ENCODE results near the gene ATP2A2.
"Not testable (repeated sequence)": the region's sequence is repeated elsewhere in the genome, so short reads cannot be mapped to it uniquely, and the experiment has no call there.

Gene ATP2A2

DNA sequence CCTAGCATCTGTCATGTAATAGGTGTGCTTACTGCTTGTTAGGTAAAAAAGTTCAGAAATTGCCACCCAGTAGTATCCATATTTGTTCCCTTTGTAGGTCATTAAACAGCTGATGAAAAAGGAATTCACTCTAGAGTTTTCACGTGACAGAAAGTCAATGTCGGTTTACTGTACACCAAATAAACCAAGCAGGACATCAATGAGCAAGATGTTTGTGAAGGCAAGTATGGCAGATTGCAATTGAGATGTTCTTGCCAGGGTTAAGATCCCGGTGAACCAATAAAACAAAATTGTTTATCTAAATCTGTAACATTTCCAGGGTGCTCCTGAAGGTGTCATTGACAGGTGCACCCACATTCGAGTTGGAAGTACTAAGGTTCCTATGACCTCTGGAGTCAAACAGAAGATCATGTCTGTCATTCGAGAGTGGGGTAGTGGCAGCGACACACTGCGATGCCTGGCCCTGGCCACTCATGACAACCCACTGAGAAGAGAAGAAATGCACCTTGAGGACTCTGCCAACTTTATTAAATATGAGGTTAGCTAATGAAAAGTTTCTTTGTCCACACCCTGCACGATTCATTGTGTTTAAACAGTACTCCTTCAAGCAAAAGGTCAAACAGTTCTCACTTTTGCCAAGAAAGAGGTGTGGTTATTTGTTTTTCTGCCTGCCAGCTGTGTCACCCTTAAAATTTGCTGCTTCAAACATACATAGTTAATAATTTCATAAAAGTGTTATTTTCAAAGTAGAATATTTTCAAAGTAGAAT, 58.3 kb downstream of the ATP2A2 start:
- no peak overlapping the region for H3K4me3 ChIP-seq (ENCODE audit: low read depth, low read length)
- no peak for TF ChIP-seq CTCF (conservative IDR thresholded peaks at IDR 0.05; ENCODE audit: low read depth, low read length)
- DNase-seq (ENCODE audit: low read depth), result no peak

GRCh38 chr12:110340261-110340660, 59.2 kb downstream of the ATP2A2 start:
- H3K4me3 ChIP-seq (ENCODE audit: low read depth, low read length); DNase-seq (ENCODE audit: low read depth): not testable (repeated sequence)

- DNase-seq (ENCODE audit: low read depth), result no peak
- no peak for TF ChIP-seq CTCF (conservative IDR thresholded peaks at IDR 0.05; ENCODE audit: low read depth, low read length)
- H3K4me3 ChIP-seq (ENCODE audit: low read depth, low read length), result no peak overlapping the region
Measured at GRCh38 chr12:110340706-110341105, 59.7 kb downstream of the ATP2A2 start.

GRCh38 chr12:110342157-110342556, 61.1 kb downstream of the ATP2A2 start:
- DNase-seq (ENCODE audit: low read depth), result no peak
- no peak for TF ChIP-seq CTCF (conservative IDR thresholded peaks at IDR 0.05; ENCODE audit: low read depth, low read length)
- H3K4me3 ChIP-seq (ENCODE audit: low read depth, low read length), result no peak overlapping the region

DNA sequence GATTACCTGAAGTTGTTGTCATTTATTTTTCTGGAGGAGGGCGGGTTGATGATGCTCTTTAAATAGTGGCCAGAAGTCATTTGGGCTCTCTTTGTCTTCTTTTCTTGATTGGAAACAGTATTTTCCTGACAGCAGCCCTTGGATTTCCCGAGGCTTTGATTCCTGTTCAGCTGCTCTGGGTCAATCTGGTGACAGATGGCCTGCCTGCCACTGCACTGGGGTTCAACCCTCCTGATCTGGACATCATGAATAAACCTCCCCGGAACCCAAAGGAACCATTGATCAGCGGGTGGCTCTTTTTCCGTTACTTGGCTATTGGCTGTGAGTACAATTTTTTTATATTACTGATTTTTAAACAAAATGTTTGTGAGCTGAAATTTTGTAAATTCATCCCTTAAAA, 62.1 kb downstream of the ATP2A2 start:
- no peak for TF ChIP-seq CTCF (conservative IDR thresholded peaks at IDR 0.05; ENCODE audit: low read depth, low read length)
- H3K4me3 ChIP-seq (ENCODE audit: low read depth, low read length), result no peak overlapping the region
- DNase-seq (ENCODE audit: low read depth), result no peak

GRCh38 chr12:110343736-110344555, 62.9 kb downstream of the ATP2A2 start:
- no peak overlapping the region for H3K4me3 ChIP-seq (ENCODE audit: low read depth, low read length)
- no peak for TF ChIP-seq CTCF (conservative IDR thresholded peaks at IDR 0.05; ENCODE audit: low read depth, low read length)
- DNase-seq (ENCODE audit: low read depth), result no peak

DNA sequence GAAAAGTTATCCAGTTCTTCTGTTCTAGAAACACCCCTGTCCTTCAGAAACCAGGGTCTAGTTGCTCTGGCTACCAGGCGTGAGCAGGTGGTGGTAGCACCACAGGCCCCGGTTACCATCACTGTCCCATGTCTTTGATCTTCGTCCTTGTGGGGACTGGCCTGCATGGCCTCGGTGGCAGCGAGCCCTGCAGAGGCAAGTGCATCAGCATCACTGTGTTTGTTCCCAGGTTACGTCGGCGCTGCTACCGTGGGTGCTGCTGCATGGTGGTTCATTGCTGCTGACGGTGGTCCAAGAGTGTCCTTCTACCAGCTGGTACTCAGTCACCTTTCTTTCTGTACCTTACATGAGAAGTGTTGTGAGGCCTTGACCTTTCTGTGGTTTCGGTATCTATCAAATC, 63.6 kb downstream of the ATP2A2 start:
- H3K4me3 ChIP-seq (ENCODE audit: low read depth, low read length), result no peak overlapping the region
- TF ChIP-seq CTCF (conservative IDR thresholded peaks at IDR 0.05; ENCODE audit: low read depth, low read length), result no peak

More for the DNA sequence above, 63.6 kb downstream of the ATP2A2 start:
- no peak for DNase-seq (ENCODE audit: low read depth)

Measured in choroid plexus epithelial cell (primary cell).